Activated gamma-delta T cell treated with Interleukin-2 at 50 U/mL for 16 hours (primary cell): ENCODE results near the gene PIGK.

Experiments
- DNase-seq: peaks from one replicate; pipeline ENCODE4 v3.0.0-alpha.2; 2020

Gene PIGK

GRCh38 chr1:77089756-77090155 lies 129.5 kb downstream of the PIGK start:
- DNase-seq, result no peak

GRCh38 chr1:77085109-77085508 lies 134.1 kb downstream of the PIGK start:
- DNase-seq, result no peak

GRCh38 chr1:77084457-77084856 lies 134.8 kb downstream of the PIGK start:
- no peak for DNase-seq

GRCh38 chr1:77081834-77082233 lies 137.4 kb downstream of the PIGK start:
- DNase-seq, result no peak

- DNase-seq, result no peak
These were observed 142.5 kb downstream of the PIGK start for GRCh38 chr1:77076759-77077158.

- no peak for DNase-seq
These were observed 151.2 kb downstream of the PIGK start for GRCh38 chr1:77068013-77068412.

- no peak for DNase-seq
These were observed 153.4 kb downstream of the PIGK start for GRCh38 chr1:77065693-77066342.

GRCh38 chr1:77064246-77064645 lies 155.0 kb downstream of the PIGK start:
- no peak for DNase-seq

- no peak for DNase-seq
These were observed 156.1 kb downstream of the PIGK start for GRCh38 chr1:77063118-77063517.

- DNase-seq, result no peak
These were observed 158.1 kb downstream of the PIGK start for GRCh38 chr1:77061162-77061561.

GRCh38 chr1:77060000-77060399 lies 159.2 kb downstream of the PIGK start:
- DNase-seq, result no peak

GRCh38 chr1:77057994-77058585 lies 161.1 kb downstream of the PIGK start:
- DNase-seq, result no peak

- DNase-seq, result no peak
These were observed 162.7 kb downstream of the PIGK start for GRCh38 chr1:77056525-77056924.

GRCh38 chr1:77051425-77051824 lies 167.8 kb downstream of the PIGK start:
- DNase-seq, result no peak

- DNase-seq, result no peak
These were observed 170.6 kb downstream of the PIGK start for GRCh38 chr1:77048615-77049005.

GRCh38 chr1:77047978-77048614 lies 171.1 kb downstream of the PIGK start:
- no peak for DNase-seq

- no peak for DNase-seq
These were observed 171.7 kb downstream of the PIGK start for GRCh38 chr1:77047575-77047974.

- DNase-seq, result no peak
These were observed 174.9 kb downstream of the PIGK start for GRCh38 chr1:77044133-77044849.

GRCh38 chr1:77040826-77041225 lies 178.4 kb downstream of the PIGK start:
- DNase-seq, result no peak

- DNase-seq, result no peak
These were observed 179.5 kb downstream of the PIGK start for GRCh38 chr1:77039739-77040138.

GRCh38 chr1:77039111-77039510 lies 180.1 kb downstream of the PIGK start:
- no peak for DNase-seq
